Neuron (in vitro differentiated cells): ENCODE measurements around the gene PGGT1B.

Source experiments
- H2AFZ ChIP-seq: one replicate; pipeline ENCODE4 v1.6.1; 2013; ENCODE audit warnings: low read depth, mild to moderate bottlenecking, inconsistent platforms, low read length, moderate library complexity
- H3K27me3 ChIP-seq: one replicate; pipeline ENCODE4 v1.6.1; 2013; ENCODE audit warnings: low read length; ENCODE audit not compliant: insufficient read depth
- H3K36me3 ChIP-seq: one replicate; pipeline ENCODE4 v1.6.1; 2013; ENCODE audit warnings: low read length; ENCODE audit not compliant: insufficient read depth
- H3K4me1 ChIP-seq: one replicate; pipeline ENCODE4 v1.6.1; 2013; ENCODE audit warnings: low read length; ENCODE audit not compliant: insufficient read depth
- H3K4me3 ChIP-seq: 2 replicates; pipeline ENCODE4 v1.5.1; 2013; ENCODE audit warnings: mild to moderate bottlenecking, low read length, moderate library complexity
- H3K9me3 ChIP-seq: one replicate; pipeline ENCODE4 v1.6.1; 2013; ENCODE audit warnings: low read length

The PGGT1B gene

GRCh38 chr5:115241881-115242642, 20.6 kb downstream of the PGGT1B start:
- no peaks in the 10 kb centered on the region for H3K9me3 ChIP-seq
- peaks cover 23% of the 10 kb centered on the region for H3K36me3 ChIP-seq
- H3K27me3 ChIP-seq: no peaks in the 10 kb centered on the region
- H2AFZ ChIP-seq: no peak overlapping the region
- no peak overlapping the region for H3K4me3 ChIP-seq
- no peaks in the 10 kb centered on the region for H3K4me1 ChIP-seq

GRCh38 chr5:115237066-115237465, 25.6 kb downstream of the PGGT1B start:
- H3K4me1 ChIP-seq: no peaks in the 10 kb centered on the region
- no peak overlapping the region for H2AFZ ChIP-seq
- H3K27me3 ChIP-seq: no peaks in the 10 kb centered on the region
- no peaks in the 10 kb centered on the region for H3K9me3 ChIP-seq
- H3K36me3 ChIP-seq: peaks cover 40% of the 10 kb centered on the region
- no peak overlapping the region for H3K4me3 ChIP-seq

- H3K4me3 ChIP-seq: no peak overlapping the region
- H3K27me3 ChIP-seq: no peaks in the 10 kb centered on the region
- H3K36me3 ChIP-seq: peaks cover 41% of the 10 kb centered on the region
- H3K4me1 ChIP-seq: no peaks in the 10 kb centered on the region
- H3K9me3 ChIP-seq: no peaks in the 10 kb centered on the region
- no peak overlapping the region for H2AFZ ChIP-seq
Observed at GRCh38 chr5:115236599-115236998, 26.1 kb downstream of the PGGT1B start.

- H3K36me3 ChIP-seq: peaks cover 50% of the 10 kb centered on the region
- no peak overlapping the region for H2AFZ ChIP-seq
- H3K27me3 ChIP-seq: no peaks in the 10 kb centered on the region
- no peaks in the 10 kb centered on the region for H3K4me1 ChIP-seq
- no peaks in the 10 kb centered on the region for H3K9me3 ChIP-seq
- H3K4me3 ChIP-seq: no peak overlapping the region
Observed at GRCh38 chr5:115231598-115231997, 31.1 kb downstream of the PGGT1B start.

GRCh38 chr5:115229606-115230005, 33.1 kb downstream of the PGGT1B start:
- Histone ChIP-seq H2AFZ (no peak overlapping the region), H3K9me3 (no peaks in the 10 kb centered on the region), H3K4me1 (no peaks in the 10 kb centered on the region), H3K27me3 (no peaks in the 10 kb centered on the region), H3K36me3 (peaks cover 45% of the 10 kb centered on the region), H3K4me3 (no peak overlapping the region)

- peaks cover 3% of the 10 kb centered on the region for H3K9me3 ChIP-seq
- H3K4me1 ChIP-seq: no peaks in the 10 kb centered on the region
Observed at GRCh38 chr5:115227281-115227680, 35.4 kb downstream of the PGGT1B start.

GRCh38 chr5:115214541-115214940, 48.1 kb downstream of the PGGT1B start:
- Histone ChIP-seq H3K36me3 (peaks cover 20% of the 10 kb centered on the region), H2AFZ (no peak overlapping the region), H3K27me3 (no peaks in the 10 kb centered on the region), H3K4me3 (no peak overlapping the region), H3K9me3 (no peaks in the 10 kb centered on the region), H3K4me1 (peaks cover 3% of the 10 kb centered on the region)

More at GRCh38 chr5:115227281-115227680, 35.4 kb downstream of the PGGT1B start:
- H3K4me3 ChIP-seq: no peak overlapping the region
- H2AFZ ChIP-seq: no peak overlapping the region
- peaks cover 45% of the 10 kb centered on the region for H3K36me3 ChIP-seq
- no peaks in the 10 kb centered on the region for H3K27me3 ChIP-seq

GRCh38 chr5:115209279-115209678, 53.4 kb downstream of the PGGT1B start:
- no peak overlapping the region for H3K4me3 ChIP-seq

GRCh38 chr5:115202952-115203351, 59.7 kb downstream of the PGGT1B start:
- Histone ChIP-seq H3K36me3 (no peaks in the 10 kb centered on the region), H2AFZ (no peak overlapping the region), H3K4me3 (no peak overlapping the region), H3K4me1 (no peaks in the 10 kb centered on the region), H3K9me3 (no peaks in the 10 kb centered on the region), H3K27me3 (no peaks in the 10 kb centered on the region)

More at GRCh38 chr5:115209279-115209678, 53.4 kb downstream of the PGGT1B start:
- Histone ChIP-seq H3K4me1 (peaks cover 3% of the 10 kb centered on the region), H3K27me3 (no peaks in the 10 kb centered on the region), H3K9me3 (no peaks in the 10 kb centered on the region), H2AFZ (no peak overlapping the region), H3K36me3 (peaks cover 6% of the 10 kb centered on the region)

- Histone ChIP-seq H3K36me3 (no peaks in the 10 kb centered on the region), H3K9me3 (no peaks in the 10 kb centered on the region), H2AFZ (no peak overlapping the region), H3K27me3 (no peaks in the 10 kb centered on the region), H3K4me1 (no peaks in the 10 kb centered on the region), H3K4me3 (no peak overlapping the region)
Observed at GRCh38 chr5:115196161-115196560, 66.5 kb downstream of the PGGT1B start.

- no peak overlapping the region for H3K4me3 ChIP-seq
- H3K27me3 ChIP-seq: no peaks in the 10 kb centered on the region
- no peaks in the 10 kb centered on the region for H3K9me3 ChIP-seq
- no peak overlapping the region for H2AFZ ChIP-seq
- no peaks in the 10 kb centered on the region for H3K4me1 ChIP-seq
- no peaks in the 10 kb centered on the region for H3K36me3 ChIP-seq
Observed at GRCh38 chr5:115194676-115195075, 68.0 kb downstream of the PGGT1B start.

GRCh38 chr5:115193295-115193694, 69.4 kb downstream of the PGGT1B start:
- no peak overlapping the region for H3K4me3 ChIP-seq
- H3K36me3 ChIP-seq: no peaks in the 10 kb centered on the region
- no peak overlapping the region for H2AFZ ChIP-seq
- no peaks in the 10 kb centered on the region for H3K4me1 ChIP-seq
- no peaks in the 10 kb centered on the region for H3K9me3 ChIP-seq
- no peaks in the 10 kb centered on the region for H3K27me3 ChIP-seq

- H2AFZ ChIP-seq: no peak overlapping the region
- H3K4me3 ChIP-seq: no peak overlapping the region
- H3K4me1 ChIP-seq: no peaks in the 10 kb centered on the region
- no peaks in the 10 kb centered on the region for H3K9me3 ChIP-seq
- no peaks in the 10 kb centered on the region for H3K27me3 ChIP-seq
- H3K36me3 ChIP-seq: no peaks in the 10 kb centered on the region
Observed at GRCh38 chr5:115192098-115192497, 70.6 kb downstream of the PGGT1B start.
